HL-60 (cell line): ENCODE measurements around the gene ENPP6.

ENCODE experiments used
- DNase-seq, 2 experiments: peaks; one replicate each; pipeline ENCODE4 v3.0.0-alpha.2; 2010 to 2020; ENCODE audit warnings: low read depth in 1 of 2, low spot score in 1 of 2
- H3K27ac ChIP-seq: fragments of 250-450 bp; sonication (Bioruptor Pico); replicated peaks from 2 replicates; pipeline ENCODE4 v1.5.1; 2020; ENCODE audit warnings: mild to moderate bottlenecking, moderate library complexity
- H3K27me3 ChIP-seq: fragments of 250-450 bp; sonication (Bioruptor Pico); 2 replicates; pipeline ENCODE4 v1.5.1; 2021; ENCODE audit warnings: mild to moderate bottlenecking, moderate library complexity; ENCODE audit not compliant: insufficient read depth, poor library complexity, severe bottlenecking
- H3K4me3 ChIP-seq: replicated peaks from 2 replicates; pipeline ENCODE4 v1.5.1; 2011; ENCODE audit warnings: mild to moderate bottlenecking, control low read depth, low read length; ENCODE audit not compliant: insufficient read depth
- GABPA ChIP-seq: IDR thresholded peaks from 2 replicates; pipeline ENCODE4 v1.6.1; 2012; ENCODE audit warnings: low read depth
- POLR2AphosphoS5 ChIP-seq: IDR thresholded peaks from 2 replicates; pipeline ENCODE4 v1.6.1; 2012; ENCODE audit warnings: low read depth
- SPI1 ChIP-seq: IDR thresholded peaks from 2 replicates; pipeline ENCODE4 v1.6.1; 2012; ENCODE audit warnings: low read depth, mild to moderate bottlenecking, borderline replicate concordance
- TF ChIP-seq, protein P1 (sequence below): IDR thresholded peaks from 2 replicates; pipeline ENCODE4 v1.6.1; 2012; ENCODE audit warnings: low read depth; ENCODE audit not compliant: insufficient replicate concordance
- TF ChIP-seq, protein P2 (sequence below): IDR thresholded peaks from one replicate; pipeline ENCODE4 v1.5.1; 2011; ENCODE audit warnings: low read length, control low read depth, inconsistent platforms; ENCODE audit not compliant: insufficient read depth

ENPP6 gene

DNA sequence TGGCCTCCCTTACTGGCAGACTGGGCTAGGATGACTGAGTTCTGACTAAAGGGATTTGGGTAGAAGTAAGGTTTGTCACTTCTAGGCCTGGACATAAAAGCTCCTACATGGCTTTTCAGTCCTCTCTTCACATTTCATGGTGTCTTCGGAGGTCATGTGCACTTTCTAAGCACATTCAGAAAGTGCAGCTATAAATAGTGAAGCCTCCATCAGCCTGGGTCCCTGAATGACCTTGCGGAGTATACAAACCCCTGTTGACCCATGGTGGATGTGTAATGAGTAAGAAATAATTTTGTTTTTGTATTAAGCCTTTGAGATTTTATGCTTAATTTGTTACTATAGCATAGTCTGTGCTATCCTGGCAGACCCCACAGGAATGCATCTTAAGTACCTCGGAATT, 158.6 kb downstream of the ENPP6 start:
- Histone ChIP-seq H3K27me3 (no peaks in the 10 kb centered on the region), H3K27ac (no peak overlapping the region), H3K4me3 (no peak overlapping the region)
- no peak for TF ChIP-seq POLR2AphosphoS5
- TF ChIP-seq, protein P1, sequence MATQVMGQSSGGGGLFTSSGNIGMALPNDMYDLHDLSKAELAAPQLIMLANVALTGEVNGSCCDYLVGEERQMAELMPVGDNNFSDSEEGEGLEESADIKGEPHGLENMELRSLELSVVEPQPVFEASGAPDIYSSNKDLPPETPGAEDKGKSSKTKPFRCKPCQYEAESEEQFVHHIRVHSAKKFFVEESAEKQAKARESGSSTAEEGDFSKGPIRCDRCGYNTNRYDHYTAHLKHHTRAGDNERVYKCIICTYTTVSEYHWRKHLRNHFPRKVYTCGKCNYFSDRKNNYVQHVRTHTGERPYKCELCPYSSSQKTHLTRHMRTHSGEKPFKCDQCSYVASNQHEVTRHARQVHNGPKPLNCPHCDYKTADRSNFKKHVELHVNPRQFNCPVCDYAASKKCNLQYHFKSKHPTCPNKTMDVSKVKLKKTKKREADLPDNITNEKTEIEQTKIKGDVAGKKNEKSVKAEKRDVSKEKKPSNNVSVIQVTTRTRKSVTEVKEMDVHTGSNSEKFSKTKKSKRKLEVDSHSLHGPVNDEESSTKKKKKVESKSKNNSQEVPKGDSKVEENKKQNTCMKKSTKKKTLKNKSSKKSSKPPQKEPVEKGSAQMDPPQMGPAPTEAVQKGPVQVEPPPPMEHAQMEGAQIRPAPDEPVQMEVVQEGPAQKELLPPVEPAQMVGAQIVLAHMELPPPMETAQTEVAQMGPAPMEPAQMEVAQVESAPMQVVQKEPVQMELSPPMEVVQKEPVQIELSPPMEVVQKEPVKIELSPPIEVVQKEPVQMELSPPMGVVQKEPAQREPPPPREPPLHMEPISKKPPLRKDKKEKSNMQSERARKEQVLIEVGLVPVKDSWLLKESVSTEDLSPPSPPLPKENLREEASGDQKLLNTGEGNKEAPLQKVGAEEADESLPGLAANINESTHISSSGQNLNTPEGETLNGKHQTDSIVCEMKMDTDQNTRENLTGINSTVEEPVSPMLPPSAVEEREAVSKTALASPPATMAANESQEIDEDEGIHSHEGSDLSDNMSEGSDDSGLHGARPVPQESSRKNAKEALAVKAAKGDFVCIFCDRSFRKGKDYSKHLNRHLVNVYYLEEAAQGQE, result no peak
- TF ChIP-seq, protein P2, sequence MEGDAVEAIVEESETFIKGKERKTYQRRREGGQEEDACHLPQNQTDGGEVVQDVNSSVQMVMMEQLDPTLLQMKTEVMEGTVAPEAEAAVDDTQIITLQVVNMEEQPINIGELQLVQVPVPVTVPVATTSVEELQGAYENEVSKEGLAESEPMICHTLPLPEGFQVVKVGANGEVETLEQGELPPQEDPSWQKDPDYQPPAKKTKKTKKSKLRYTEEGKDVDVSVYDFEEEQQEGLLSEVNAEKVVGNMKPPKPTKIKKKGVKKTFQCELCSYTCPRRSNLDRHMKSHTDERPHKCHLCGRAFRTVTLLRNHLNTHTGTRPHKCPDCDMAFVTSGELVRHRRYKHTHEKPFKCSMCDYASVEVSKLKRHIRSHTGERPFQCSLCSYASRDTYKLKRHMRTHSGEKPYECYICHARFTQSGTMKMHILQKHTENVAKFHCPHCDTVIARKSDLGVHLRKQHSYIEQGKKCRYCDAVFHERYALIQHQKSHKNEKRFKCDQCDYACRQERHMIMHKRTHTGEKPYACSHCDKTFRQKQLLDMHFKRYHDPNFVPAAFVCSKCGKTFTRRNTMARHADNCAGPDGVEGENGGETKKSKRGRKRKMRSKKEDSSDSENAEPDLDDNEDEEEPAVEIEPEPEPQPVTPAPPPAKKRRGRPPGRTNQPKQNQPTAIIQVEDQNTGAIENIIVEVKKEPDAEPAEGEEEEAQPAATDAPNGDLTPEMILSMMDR, result no peak
- no peak for TF ChIP-seq GABPA
- TF ChIP-seq SPI1, result no peak
- no peak for DNase-seq

DNA sequence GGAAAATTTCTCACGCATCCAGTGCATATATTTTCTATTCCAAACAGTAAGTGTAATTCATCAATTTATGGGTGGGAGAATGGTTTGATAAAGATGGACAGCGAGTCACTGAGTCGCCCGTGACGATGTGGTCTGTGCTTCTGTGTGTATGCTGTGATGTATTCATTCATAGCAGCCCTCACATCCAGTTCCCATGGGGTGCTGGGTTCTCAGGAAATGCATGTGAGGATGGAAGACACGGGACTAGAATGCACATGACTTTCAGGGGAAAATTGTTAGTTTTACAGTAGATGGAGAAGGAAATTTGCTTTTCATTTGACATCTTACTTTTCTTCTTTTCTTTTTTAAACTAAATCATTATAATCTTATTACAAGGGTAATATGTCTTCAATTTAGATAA, 159.6 kb downstream of the ENPP6 start:
- no peak for TF ChIP-seq GABPA
- TF ChIP-seq, protein P1, result no peak
- no peak for TF ChIP-seq SPI1
- TF ChIP-seq, protein P2, result no peak
- no peak for DNase-seq
- Histone ChIP-seq H3K27ac (no peak overlapping the region), H3K4me3 (no peak overlapping the region), H3K27me3 (no peaks in the 10 kb centered on the region)

DNA sequence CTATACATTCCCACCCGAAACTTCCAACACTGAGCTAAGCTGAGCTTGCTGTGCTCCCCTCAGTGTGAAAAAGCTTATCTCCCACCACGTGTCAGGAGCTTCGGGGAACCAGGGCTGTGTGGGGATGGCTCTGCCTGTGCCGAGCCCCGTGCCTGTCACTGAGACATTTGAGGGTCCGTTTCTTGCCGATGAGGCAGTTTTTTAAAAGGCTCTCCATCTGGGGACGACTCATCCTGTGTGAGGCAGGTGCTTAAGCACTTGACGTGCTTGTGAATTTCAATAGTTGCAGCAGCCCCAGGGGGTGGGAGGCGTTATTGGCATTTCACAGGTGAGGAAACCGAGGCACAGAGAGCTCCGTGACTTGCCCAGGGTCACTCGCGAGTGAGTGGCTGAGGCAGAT, 160.8 kb downstream of the ENPP6 start:
- DNase-seq, result no peak
- H3K27me3 ChIP-seq, result no peaks in the 10 kb centered on the region
- TF ChIP-seq, protein P2, result no peak
- TF ChIP-seq POLR2AphosphoS5, result no peak
- no peak for TF ChIP-seq GABPA
- TF ChIP-seq, protein P1, result no peak
- TF ChIP-seq SPI1, result no peak
- H3K27ac ChIP-seq, result no peak overlapping the region
- no peak overlapping the region for H3K4me3 ChIP-seq
